Measurements from ENCODE around the gene GHITM. TPM values are rescaled to one million over a fixed set of nuclear protein-coding genes. Genes with fewer than 3 reads are reported as not detected.

The GHITM gene
- total RNA-seq, 1 experiment from 2014 or later = 156 TPM

DNA sequence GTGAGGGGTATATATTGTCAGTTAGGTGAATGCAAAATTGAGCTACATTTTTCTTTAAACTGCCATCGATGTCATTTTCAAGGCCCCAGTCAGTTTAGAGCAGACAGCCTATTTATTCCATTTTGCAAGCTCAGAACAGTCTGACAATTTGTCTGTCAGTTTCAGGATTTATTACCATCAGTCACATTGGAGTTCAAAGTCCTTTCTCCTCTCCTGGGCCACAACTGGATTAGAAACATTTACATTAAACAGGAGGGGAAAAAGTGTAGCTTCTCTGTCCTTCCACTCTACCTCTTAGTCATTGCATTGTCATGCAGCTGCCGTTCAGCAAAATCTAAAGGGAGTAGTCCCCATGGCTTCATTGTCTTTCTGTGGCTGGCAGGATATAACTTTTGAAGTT lies 3.5 kb upstream of the GHITM start:
- H3K4me1 ChIP-seq (ENCODE audit: control insufficient read depth in 1 of 2, insufficient read depth in 2 of 2, low read length in 2 of 2) = peaks cover 4 to 11% of the 10 kb centered on the region in 2 experiments; a peak in 2 of 4 replicates
- no peak overlapping the region for H3K9ac ChIP-seq (ENCODE audit: low read length)
- no peak overlapping the region for H3K4me2 ChIP-seq (ENCODE audit: low read length)
- TF ChIP-seq, protein P1, sequence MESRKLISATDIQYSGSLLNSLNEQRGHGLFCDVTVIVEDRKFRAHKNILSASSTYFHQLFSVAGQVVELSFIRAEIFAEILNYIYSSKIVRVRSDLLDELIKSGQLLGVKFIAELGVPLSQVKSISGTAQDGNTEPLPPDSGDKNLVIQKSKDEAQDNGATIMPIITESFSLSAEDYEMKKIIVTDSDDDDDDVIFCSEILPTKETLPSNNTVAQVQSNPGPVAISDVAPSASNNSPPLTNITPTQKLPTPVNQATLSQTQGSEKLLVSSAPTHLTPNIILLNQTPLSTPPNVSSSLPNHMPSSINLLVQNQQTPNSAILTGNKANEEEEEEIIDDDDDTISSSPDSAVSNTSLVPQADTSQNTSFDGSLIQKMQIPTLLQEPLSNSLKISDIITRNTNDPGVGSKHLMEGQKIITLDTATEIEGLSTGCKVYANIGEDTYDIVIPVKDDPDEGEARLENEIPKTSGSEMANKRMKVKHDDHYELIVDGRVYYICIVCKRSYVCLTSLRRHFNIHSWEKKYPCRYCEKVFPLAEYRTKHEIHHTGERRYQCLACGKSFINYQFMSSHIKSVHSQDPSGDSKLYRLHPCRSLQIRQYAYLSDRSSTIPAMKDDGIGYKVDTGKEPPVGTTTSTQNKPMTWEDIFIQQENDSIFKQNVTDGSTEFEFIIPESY (IDR thresholded peaks at IDR 0.05; ENCODE audit: extremely low read depth, insufficient replicate concordance, low read length) = no peak
- TF ChIP-seq ZNF274 (IDR thresholded peaks at IDR 0.05; ENCODE audit: low read depth, low read length) (no peak), CBX3 (IDR thresholded peaks at IDR 0.05; ENCODE audit: low read depth) (no peak), EZH2 (IDR thresholded peaks at IDR 0.05) (no peak), JUND (IDR thresholded peaks at IDR 0.05) (no peak), FOSL1 (IDR thresholded peaks at IDR 0.05; ENCODE audit: low read depth) (no peak), RAD21 (IDR thresholded peaks at IDR 0.05; ENCODE audit: low read depth) (no peak), ELF1 (IDR thresholded peaks at IDR 0.05; ENCODE audit: borderline replicate concordance, low read depth) (no peak), EGR1 (IDR thresholded peaks at IDR 0.05; ENCODE audit: low read depth) (no peak), EZH2phosphoT487 (IDR thresholded peaks at IDR 0.05; ENCODE audit: borderline replicate concordance) (no peak), TCF7L2 (IDR thresholded peaks at IDR 0.05; ENCODE audit: borderline replicate concordance, extremely low read depth, insufficient read depth, insufficient read length) (no peak), POLR2A (IDR thresholded peaks at IDR 0.05; ENCODE audit: borderline replicate concordance, extremely low read depth, insufficient read depth, insufficient read length) (no peak), POLR2AphosphoS5 (IDR thresholded peaks at IDR 0.05; ENCODE audit: low read depth, low read length) (no peak)
- TF ChIP-seq, protein P2, sequence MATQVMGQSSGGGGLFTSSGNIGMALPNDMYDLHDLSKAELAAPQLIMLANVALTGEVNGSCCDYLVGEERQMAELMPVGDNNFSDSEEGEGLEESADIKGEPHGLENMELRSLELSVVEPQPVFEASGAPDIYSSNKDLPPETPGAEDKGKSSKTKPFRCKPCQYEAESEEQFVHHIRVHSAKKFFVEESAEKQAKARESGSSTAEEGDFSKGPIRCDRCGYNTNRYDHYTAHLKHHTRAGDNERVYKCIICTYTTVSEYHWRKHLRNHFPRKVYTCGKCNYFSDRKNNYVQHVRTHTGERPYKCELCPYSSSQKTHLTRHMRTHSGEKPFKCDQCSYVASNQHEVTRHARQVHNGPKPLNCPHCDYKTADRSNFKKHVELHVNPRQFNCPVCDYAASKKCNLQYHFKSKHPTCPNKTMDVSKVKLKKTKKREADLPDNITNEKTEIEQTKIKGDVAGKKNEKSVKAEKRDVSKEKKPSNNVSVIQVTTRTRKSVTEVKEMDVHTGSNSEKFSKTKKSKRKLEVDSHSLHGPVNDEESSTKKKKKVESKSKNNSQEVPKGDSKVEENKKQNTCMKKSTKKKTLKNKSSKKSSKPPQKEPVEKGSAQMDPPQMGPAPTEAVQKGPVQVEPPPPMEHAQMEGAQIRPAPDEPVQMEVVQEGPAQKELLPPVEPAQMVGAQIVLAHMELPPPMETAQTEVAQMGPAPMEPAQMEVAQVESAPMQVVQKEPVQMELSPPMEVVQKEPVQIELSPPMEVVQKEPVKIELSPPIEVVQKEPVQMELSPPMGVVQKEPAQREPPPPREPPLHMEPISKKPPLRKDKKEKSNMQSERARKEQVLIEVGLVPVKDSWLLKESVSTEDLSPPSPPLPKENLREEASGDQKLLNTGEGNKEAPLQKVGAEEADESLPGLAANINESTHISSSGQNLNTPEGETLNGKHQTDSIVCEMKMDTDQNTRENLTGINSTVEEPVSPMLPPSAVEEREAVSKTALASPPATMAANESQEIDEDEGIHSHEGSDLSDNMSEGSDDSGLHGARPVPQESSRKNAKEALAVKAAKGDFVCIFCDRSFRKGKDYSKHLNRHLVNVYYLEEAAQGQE (IDR thresholded peaks at IDR 0.05; ENCODE audit: low read depth) = no peak
- TF ChIP-seq, protein P3, sequence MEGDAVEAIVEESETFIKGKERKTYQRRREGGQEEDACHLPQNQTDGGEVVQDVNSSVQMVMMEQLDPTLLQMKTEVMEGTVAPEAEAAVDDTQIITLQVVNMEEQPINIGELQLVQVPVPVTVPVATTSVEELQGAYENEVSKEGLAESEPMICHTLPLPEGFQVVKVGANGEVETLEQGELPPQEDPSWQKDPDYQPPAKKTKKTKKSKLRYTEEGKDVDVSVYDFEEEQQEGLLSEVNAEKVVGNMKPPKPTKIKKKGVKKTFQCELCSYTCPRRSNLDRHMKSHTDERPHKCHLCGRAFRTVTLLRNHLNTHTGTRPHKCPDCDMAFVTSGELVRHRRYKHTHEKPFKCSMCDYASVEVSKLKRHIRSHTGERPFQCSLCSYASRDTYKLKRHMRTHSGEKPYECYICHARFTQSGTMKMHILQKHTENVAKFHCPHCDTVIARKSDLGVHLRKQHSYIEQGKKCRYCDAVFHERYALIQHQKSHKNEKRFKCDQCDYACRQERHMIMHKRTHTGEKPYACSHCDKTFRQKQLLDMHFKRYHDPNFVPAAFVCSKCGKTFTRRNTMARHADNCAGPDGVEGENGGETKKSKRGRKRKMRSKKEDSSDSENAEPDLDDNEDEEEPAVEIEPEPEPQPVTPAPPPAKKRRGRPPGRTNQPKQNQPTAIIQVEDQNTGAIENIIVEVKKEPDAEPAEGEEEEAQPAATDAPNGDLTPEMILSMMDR (IDR thresholded peaks at IDR 0.05 in 2 of 3, conservative IDR thresholded peaks at IDR 0.05 in 1 of 3; ENCODE audit: borderline replicate concordance in 1 of 3, insufficient read depth in 1 of 3, low read depth in 2 of 3, low read length in 2 of 3) = no peak
- TF ChIP-seq, protein P4, sequence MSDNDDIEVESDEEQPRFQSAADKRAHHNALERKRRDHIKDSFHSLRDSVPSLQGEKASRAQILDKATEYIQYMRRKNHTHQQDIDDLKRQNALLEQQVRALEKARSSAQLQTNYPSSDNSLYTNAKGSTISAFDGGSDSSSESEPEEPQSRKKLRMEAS (IDR thresholded peaks at IDR 0.05) = no peak
- TF ChIP-seq, protein P5, sequence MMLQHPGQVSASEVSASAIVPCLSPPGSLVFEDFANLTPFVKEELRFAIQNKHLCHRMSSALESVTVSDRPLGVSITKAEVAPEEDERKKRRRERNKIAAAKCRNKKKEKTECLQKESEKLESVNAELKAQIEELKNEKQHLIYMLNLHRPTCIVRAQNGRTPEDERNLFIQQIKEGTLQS (IDR thresholded peaks at IDR 0.05) = no peak
- ChIA-PET RAD21 (ENCODE audit: low non-redundant PET in 1 of 2, low total read pairs in 2 of 2, uncharacterized antibody in 2 of 2, unreplicated experiment in 2 of 2) (no interaction called here), POLR2A (no interaction called here), CTCF (no interaction called here)
- no peaks in the 10 kb centered on the region for H3K27me3 ChIP-seq (ENCODE audit: insufficient read depth, low read length)
- H3K27ac ChIP-seq (ENCODE audit: low read depth, low read length) = no peak overlapping the region
- H3K9me2 ChIP-seq (ENCODE audit: insufficient read depth) = no peaks in the 10 kb centered on the region
- no peak for ATAC-seq
- H2AFZ ChIP-seq (ENCODE audit: low read depth, low read length, poor library complexity, severe bottlenecking) = no peak overlapping the region
- DNase-seq (ENCODE audit: low read depth, low spot score) = no peak
- no peaks in the 10 kb centered on the region for H4K20me1 ChIP-seq (ENCODE audit: insufficient read depth)
- H3K4me3 ChIP-seq (replicated peaks in 1 of 2; ENCODE audit: low read depth in 1 of 2, low read length in 2 of 2) = no peak overlapping the region
- H3K36me3 ChIP-seq (ENCODE audit: control insufficient read depth in 1 of 2, insufficient read depth in 2 of 2, low read length in 2 of 2) = no peaks in the 10 kb centered on the region
- peaks cover 14% of the 10 kb centered on the region for H3K79me2 ChIP-seq (ENCODE audit: insufficient read depth, low read length)
- intact Hi-C loops (cut with micrococcal nuclease) = no loop called here
- H3K9me3 ChIP-seq (ENCODE audit: control insufficient read depth in 1 of 2, insufficient read depth in 1 of 2, low read depth in 1 of 2, low read length in 2 of 2) = no peaks in the 10 kb centered on the region
- no TSS peak for BruUV-seq (replicated peaks)
